NCI-H187 treated with DMSO at 0.1 percent for 48 hours (cell line): ENCODE results near the gene PDS5A.
"Not testable (repeated sequence)": the region's sequence is repeated elsewhere in the genome, so short reads cannot be mapped to it uniquely, and the experiment has no call there.

Experiments
- DNase-seq: peaks from one replicate; lab custom pipeline; 2025; lab: John Stamatoyannopoulos, UW

Gene PDS5A

GRCh38 chr4:39905656-39906055 is 72.1 kb downstream of the PDS5A start:
- DNase-seq, result no peak

GRCh38 chr4:39905019-39905418 is 72.7 kb downstream of the PDS5A start:
- not testable (repeated sequence) for DNase-seq

GRCh38 chr4:39900966-39901365 is 76.7 kb downstream of the PDS5A start:
- DNase-seq, result no peak

- DNase-seq, result no peak
Observed at GRCh38 chr4:39899291-39899690, 78.4 kb downstream of the PDS5A start.

GRCh38 chr4:39898015-39898414 is 79.7 kb downstream of the PDS5A start:
- no peak for DNase-seq

GRCh38 chr4:39893693-39894072 is 84.0 kb downstream of the PDS5A start:
- no peak for DNase-seq

GRCh38 chr4:39892988-39893692 is 84.6 kb downstream of the PDS5A start:
- DNase-seq, result no peak

- DNase-seq, result no peak
Observed at GRCh38 chr4:39889226-39889625, 88.5 kb downstream of the PDS5A start.

- DNase-seq, result no peak
Observed at GRCh38 chr4:39888541-39888940, 89.2 kb downstream of the PDS5A start.

GRCh38 chr4:39883646-39884045 is 94.1 kb downstream of the PDS5A start:
- no peak for DNase-seq

GRCh38 chr4:39881789-39882188 is 95.9 kb downstream of the PDS5A start:
- DNase-seq, result no peak

GRCh38 chr4:39877971-39878370 is 99.7 kb downstream of the PDS5A start:
- DNase-seq, result no peak

GRCh38 chr4:39873823-39874222 is 103.9 kb downstream of the PDS5A start:
- no peak for DNase-seq

GRCh38 chr4:39865280-39865679 is 112.4 kb downstream of the PDS5A start:
- no peak for DNase-seq

- no peak for DNase-seq
Observed at GRCh38 chr4:39864391-39864790, 113.3 kb downstream of the PDS5A start.

GRCh38 chr4:39860804-39861203 is 116.9 kb downstream of the PDS5A start:
- DNase-seq, result no peak

- no peak for DNase-seq
Observed at GRCh38 chr4:39855909-39856512, 121.7 kb downstream of the PDS5A start.

- DNase-seq, result no peak
Observed at GRCh38 chr4:39852636-39853035, 125.1 kb downstream of the PDS5A start.

GRCh38 chr4:39850727-39851126 is 127.0 kb downstream of the PDS5A start:
- no peak for DNase-seq

- no peak for DNase-seq
Observed at GRCh38 chr4:39846705-39847104, 131.0 kb downstream of the PDS5A start.

GRCh38 chr4:39846120-39846519 is 131.6 kb downstream of the PDS5A start:
- DNase-seq, result no peak

GRCh38 chr4:39841894-39842293 is 135.8 kb downstream of the PDS5A start:
- DNase-seq, result no peak

- DNase-seq, result not testable (repeated sequence)
Observed at GRCh38 chr4:39840516-39840915, 137.2 kb downstream of the PDS5A start.

- DNase-seq, result no peak
Observed at GRCh38 chr4:39840027-39840426, 137.7 kb downstream of the PDS5A start.
